ENCODE data around the gene CDH4. TPM values are rescaled to one million over a fixed set of nuclear protein-coding genes. Genes with fewer than 3 reads are reported as not detected.

Gene CDH4
- total and polyA plus RNA-seq, 2 of the 4 experiments (the other 2 are of a cell fraction) = 1.6 to 3.5 TPM

DNA sequence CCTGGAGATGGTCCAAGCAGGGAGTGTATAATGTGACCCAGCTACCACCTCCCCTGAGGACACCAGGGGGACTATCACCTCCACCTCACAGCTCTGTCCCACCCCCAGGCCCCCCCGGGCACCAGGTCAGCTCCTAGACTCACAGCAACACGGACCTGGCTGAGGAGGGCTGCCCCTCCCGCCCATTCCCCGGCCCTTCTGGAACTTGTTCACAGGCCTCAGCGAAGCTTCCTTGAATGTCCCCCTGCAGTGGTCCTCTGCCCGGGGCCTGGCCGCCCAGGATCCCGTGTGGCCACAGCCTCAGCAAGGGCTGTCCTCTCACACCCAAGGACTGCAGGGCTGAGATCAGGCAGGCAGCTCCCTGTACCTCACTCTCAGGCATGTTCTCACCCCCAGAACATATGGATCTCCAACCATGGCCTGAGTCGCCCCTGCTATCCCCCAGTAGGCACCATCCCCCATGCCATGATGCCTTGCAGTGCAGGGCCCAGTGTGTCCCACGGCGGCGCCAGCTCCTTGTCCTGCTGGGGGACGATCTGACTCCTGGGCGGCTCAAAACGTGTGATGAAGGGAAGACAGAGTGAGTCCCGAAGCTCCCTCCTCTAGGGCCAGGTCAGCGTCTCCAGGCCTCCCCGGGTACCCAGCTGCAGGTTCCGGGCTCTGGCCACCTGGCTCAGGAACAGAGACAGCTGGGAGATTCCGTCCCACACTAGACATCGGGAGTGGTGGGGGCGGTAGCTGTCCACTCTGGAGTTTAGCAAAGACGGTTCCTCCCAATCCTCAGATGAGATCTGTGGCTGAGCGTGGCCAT lies 655.2 kb downstream of the CDH4 start:
- Histone ChIP-seq H2BK15ac (ENCODE audit: low read depth, low read length) (no peak overlapping the region), H4K8ac (ENCODE audit: low read depth in 2 of 2, low read length in 2 of 2) (no peak overlapping the region), H3K27me3 (ENCODE audit: control insufficient read depth, insufficient read depth, low read length) (no peaks in the 10 kb centered on the region; the same call in 1 of the 2 replicates), H3K23ac (ENCODE audit: low read depth, low read length) (no peak overlapping the region), H2BK20ac (ENCODE audit: low read depth, low read length) (no peak overlapping the region), H4K91ac (ENCODE audit: insufficient read depth, low read depth, low read length) (no peak overlapping the region), H3K56ac (ENCODE audit: extremely low read depth, insufficient read depth, low read length) (no peak overlapping the region), H4K5ac (ENCODE audit: low read depth, low read length) (no peak overlapping the region), H2AK9ac (replicated peaks; ENCODE audit: low read depth, low read length, poor library complexity) (no peak overlapping the region), H4K20me1 (ENCODE audit: insufficient read depth, low read length) (no peaks in the 10 kb centered on the region), H3K4me1 (ENCODE audit: control insufficient read depth, insufficient read depth, low read length) (no peaks in the 10 kb centered on the region), H3K36me3 (ENCODE audit: control insufficient read depth, insufficient read depth, low read length) (no peaks in the 10 kb centered on the region), H3K4me2 (ENCODE audit: low read depth, low read length) (no peak overlapping the region), H2BK5ac (ENCODE audit: low read depth, low read length, poor library complexity, severe bottlenecking) (no peak overlapping the region), H2AK5ac (ENCODE audit: low read depth, low read length) (no peak overlapping the region), H3K18ac (ENCODE audit: low read depth, low read length) (no peak overlapping the region), H3K9me3 (ENCODE audit: control insufficient read depth, insufficient read depth, low read length) (peaks cover 6% of the 10 kb centered on the region), H3K4me3 (ENCODE audit: insufficient read depth, low read depth, low read length) (no peak overlapping the region), H3K14ac (replicated peaks; ENCODE audit: low read depth, low read length) (no peak overlapping the region), H2AFZ (replicated peaks; ENCODE audit: low read length, poor library complexity) (no peak overlapping the region), H3K9me1 (ENCODE audit: insufficient read depth, low read length) (no peaks in the 10 kb centered on the region), H2BK120ac (ENCODE audit: low read depth, low read length) (no peak overlapping the region), H3K79me1 (ENCODE audit: low read depth in 1 of 2, low read length in 2 of 2) (no peaks in the 10 kb centered on the region), H3K4ac (ENCODE audit: low read depth, low read length) (no peak overlapping the region), H3K27ac (ENCODE audit: insufficient read depth, low read length) (no peak overlapping the region), H3K9ac (ENCODE audit: low read depth, low read length) (no peak overlapping the region)
- POLR2A ChIA-PET (ENCODE audit: unreplicated experiment) = no interaction called here
- TF ChIP-seq RFX5 (IDR thresholded peaks at IDR 0.05; ENCODE audit: low read depth, low read length) (no peak), NFE2L2 (IDR thresholded peaks at IDR 0.05; ENCODE audit: low read depth, low read length) (no peak), CHD1 (IDR thresholded peaks at IDR 0.05; ENCODE audit: low read depth, low read length) (no peak), MAZ (IDR thresholded peaks at IDR 0.05; ENCODE audit: borderline replicate concordance, low read depth, low read length) (no peak), MXI1 (IDR thresholded peaks at IDR 0.05; ENCODE audit: borderline replicate concordance, low read depth, low read length) (no peak), RAD21 (IDR thresholded peaks at IDR 0.05; ENCODE audit: low read length) (no peak), CEBPB (IDR thresholded peaks at IDR 0.05; ENCODE audit: low read depth, low read length) (no peak), BHLHE40 (IDR thresholded peaks at IDR 0.05; ENCODE audit: low read depth, low read length) (no peak), RCOR1 (IDR thresholded peaks at IDR 0.05; ENCODE audit: insufficient replicate concordance, low read length) (no peak), MAFK (IDR thresholded peaks at IDR 0.05; ENCODE audit: low read depth, low read length) (no peak), FOS (IDR thresholded peaks at IDR 0.05; ENCODE audit: low read depth, low read length) (no peak), POLR2A (IDR thresholded peaks at IDR 0.05; ENCODE audit: low read depth, low read length) (no peak), SMC3 (IDR thresholded peaks at IDR 0.05; ENCODE audit: low read depth, low read length) (no peak)
- TF ChIP-seq, protein P1, sequence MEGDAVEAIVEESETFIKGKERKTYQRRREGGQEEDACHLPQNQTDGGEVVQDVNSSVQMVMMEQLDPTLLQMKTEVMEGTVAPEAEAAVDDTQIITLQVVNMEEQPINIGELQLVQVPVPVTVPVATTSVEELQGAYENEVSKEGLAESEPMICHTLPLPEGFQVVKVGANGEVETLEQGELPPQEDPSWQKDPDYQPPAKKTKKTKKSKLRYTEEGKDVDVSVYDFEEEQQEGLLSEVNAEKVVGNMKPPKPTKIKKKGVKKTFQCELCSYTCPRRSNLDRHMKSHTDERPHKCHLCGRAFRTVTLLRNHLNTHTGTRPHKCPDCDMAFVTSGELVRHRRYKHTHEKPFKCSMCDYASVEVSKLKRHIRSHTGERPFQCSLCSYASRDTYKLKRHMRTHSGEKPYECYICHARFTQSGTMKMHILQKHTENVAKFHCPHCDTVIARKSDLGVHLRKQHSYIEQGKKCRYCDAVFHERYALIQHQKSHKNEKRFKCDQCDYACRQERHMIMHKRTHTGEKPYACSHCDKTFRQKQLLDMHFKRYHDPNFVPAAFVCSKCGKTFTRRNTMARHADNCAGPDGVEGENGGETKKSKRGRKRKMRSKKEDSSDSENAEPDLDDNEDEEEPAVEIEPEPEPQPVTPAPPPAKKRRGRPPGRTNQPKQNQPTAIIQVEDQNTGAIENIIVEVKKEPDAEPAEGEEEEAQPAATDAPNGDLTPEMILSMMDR (conservative IDR thresholded peaks at IDR 0.05; ENCODE audit: low read depth, low read length) = no peak
- TF ChIP-seq, protein P2, sequence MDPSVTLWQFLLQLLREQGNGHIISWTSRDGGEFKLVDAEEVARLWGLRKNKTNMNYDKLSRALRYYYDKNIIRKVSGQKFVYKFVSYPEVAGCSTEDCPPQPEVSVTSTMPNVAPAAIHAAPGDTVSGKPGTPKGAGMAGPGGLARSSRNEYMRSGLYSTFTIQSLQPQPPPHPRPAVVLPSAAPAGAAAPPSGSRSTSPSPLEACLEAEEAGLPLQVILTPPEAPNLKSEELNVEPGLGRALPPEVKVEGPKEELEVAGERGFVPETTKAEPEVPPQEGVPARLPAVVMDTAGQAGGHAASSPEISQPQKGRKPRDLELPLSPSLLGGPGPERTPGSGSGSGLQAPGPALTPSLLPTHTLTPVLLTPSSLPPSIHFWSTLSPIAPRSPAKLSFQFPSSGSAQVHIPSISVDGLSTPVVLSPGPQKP (IDR thresholded peaks at IDR 0.05; ENCODE audit: borderline replicate concordance, low read depth, low read length) = no peak
- CTCF ChIA-PET = interaction anchor here (1.1 kb wide), 1 partner anchor 11 kb away, joined by 3 read pairs; no protein-coding TSS in a partner anchor
- intact Hi-C loops (cut with micrococcal nuclease) (no loop called here), dilution Hi-C loops (cut with HindIII; ENCODE audit: low sequenced_read_pairs, unreplicated experiment) (no loop called here), in situ Hi-C loops (cut with MboI; ENCODE audit: low sequenced_read_pairs) (no loop called here)
- DNase-seq (no peak), ATAC-seq (ENCODE audit: low read depth) (no peak)
- 71% methylated on average over 10 of the region's 24 CpGs; no CpG with 5 or more reads in 1 of the 2 experiments for WGBS, 2 experiments (ENCODE audit: extremely low coverage in 2 of 2, insufficient read length in 1 of 2)
- BruUV-seq (replicated peaks) = no TSS peak

All from IMR-90 (cell line).